AG10803 (cell line): ENCODE results near the gene CLEC2D.
"Not testable (repeated sequence)": the region's sequence is repeated elsewhere in the genome, so short reads cannot be mapped to it uniquely, and the experiment has no call there.

Source experiments
- DNase-seq: peaks from one replicate; pipeline ENCODE4 v3.0.0; 2010; ENCODE audit warnings: low read depth
- H3K4me3 ChIP-seq: 2 replicates; pipeline ENCODE4 v1.5.1; 2011; ENCODE audit warnings: mild to moderate bottlenecking, low read length, control low read depth
- TF ChIP-seq, protein P1 (sequence below): conservative IDR thresholded peaks from 2 replicates; pipeline ENCODE4 v1.5.1; 2011; ENCODE audit warnings: mild to moderate bottlenecking, low read length, control low read depth, inconsistent platforms

Gene CLEC2D

DNA sequence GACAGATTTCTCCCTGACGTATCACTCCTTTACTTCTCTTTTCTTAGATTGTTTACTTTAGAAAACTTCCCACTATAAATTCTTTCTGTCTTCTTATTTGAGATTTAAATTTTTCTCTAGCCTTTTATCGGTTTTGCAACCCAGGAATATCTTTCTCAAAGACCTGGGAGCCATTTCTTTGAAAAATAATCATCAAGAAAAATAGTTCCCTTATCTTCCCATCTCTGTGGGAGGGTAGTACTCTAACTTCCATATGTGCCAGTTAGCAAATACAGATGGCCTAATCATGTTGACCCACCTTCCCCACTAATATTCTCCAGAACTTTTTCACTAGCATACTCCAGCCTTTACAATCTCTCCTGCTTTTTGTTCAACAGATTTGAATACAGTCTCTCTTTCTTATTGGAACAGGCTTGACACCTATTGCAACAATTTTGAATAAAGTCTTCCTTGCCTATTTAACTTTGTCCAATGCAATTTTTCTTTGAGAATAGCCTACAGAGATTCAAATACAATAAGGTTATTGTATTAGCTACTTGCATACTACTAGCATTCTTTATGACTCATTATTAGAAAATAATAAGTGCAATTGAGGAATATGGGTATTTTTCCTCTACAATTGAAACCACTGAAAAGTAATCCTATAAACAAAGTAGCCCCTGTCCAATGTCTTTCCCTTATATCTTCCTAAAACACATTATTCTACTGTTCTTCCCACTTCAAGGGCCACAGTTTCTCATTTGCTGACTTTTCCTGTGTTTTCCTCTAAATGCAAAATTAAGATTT is 34.4 kb upstream of the CLEC2D start:
- DNase-seq: no peak
- H3K4me3 ChIP-seq: no peak overlapping the region
- TF ChIP-seq, protein P1, sequence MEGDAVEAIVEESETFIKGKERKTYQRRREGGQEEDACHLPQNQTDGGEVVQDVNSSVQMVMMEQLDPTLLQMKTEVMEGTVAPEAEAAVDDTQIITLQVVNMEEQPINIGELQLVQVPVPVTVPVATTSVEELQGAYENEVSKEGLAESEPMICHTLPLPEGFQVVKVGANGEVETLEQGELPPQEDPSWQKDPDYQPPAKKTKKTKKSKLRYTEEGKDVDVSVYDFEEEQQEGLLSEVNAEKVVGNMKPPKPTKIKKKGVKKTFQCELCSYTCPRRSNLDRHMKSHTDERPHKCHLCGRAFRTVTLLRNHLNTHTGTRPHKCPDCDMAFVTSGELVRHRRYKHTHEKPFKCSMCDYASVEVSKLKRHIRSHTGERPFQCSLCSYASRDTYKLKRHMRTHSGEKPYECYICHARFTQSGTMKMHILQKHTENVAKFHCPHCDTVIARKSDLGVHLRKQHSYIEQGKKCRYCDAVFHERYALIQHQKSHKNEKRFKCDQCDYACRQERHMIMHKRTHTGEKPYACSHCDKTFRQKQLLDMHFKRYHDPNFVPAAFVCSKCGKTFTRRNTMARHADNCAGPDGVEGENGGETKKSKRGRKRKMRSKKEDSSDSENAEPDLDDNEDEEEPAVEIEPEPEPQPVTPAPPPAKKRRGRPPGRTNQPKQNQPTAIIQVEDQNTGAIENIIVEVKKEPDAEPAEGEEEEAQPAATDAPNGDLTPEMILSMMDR: no peak

DNA sequence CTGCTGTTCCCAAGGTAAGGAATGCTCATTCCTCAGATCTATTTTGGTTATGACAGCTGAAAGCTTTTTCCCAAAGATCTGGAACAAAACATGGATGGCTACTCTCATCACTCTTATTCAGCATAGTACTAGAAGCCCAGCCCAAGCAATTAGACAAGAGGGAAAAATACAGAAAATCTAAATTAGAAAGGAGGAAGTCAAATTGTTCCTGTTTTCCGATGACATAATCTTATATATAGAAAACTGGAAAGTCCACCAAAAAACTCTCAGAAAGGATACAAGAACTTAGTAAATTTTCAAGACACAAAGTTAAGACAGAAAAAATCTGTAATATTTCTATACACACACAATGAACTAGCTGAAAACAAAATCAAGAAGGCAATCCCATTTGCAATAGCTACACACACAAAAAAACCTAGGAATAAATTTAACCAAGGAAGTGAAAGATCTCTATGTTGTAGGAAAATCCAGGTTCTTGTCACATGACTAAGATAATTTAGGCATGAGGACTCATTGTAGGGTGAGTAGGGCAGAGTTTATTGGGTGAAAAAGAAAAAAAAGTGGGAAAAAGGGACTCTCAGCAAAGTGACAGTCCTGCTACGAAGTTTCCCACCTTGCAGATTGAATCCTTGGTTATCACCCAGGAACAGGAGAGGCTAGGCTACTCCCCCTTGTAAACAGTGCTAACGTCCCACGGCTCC is 33.2 kb upstream of the CLEC2D start:
- TF ChIP-seq, protein P1: no peak
- no peak for DNase-seq
- no peak overlapping the region for H3K4me3 ChIP-seq

- DNase-seq: no peak
- no peak overlapping the region for H3K4me3 ChIP-seq
- TF ChIP-seq, protein P1: no peak
These were observed 32.7 kb upstream of the CLEC2D start for GRCh38 chr12:9636851-9637206.

DNA sequence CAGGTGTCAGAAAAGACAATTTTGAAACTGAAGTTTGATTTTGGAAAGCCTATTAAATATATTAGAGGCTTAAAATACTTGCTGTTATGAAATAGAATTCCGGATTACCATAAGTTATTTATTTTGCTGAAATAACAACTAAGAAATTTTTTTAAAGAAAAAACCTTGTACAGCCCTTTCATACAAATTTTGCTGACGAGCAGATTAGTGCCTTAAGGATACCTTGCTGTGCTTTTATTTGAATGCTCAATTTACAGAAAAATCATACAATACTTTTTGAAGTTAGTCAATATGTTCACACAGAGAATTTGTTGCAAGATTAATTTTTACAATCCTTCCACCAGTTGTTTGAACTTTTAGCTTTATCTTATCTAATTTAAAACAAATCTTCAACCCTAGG is 29.5 kb upstream of the CLEC2D start:
- no peak for DNase-seq
- TF ChIP-seq, protein P1: no peak
- no peak overlapping the region for H3K4me3 ChIP-seq

DNA sequence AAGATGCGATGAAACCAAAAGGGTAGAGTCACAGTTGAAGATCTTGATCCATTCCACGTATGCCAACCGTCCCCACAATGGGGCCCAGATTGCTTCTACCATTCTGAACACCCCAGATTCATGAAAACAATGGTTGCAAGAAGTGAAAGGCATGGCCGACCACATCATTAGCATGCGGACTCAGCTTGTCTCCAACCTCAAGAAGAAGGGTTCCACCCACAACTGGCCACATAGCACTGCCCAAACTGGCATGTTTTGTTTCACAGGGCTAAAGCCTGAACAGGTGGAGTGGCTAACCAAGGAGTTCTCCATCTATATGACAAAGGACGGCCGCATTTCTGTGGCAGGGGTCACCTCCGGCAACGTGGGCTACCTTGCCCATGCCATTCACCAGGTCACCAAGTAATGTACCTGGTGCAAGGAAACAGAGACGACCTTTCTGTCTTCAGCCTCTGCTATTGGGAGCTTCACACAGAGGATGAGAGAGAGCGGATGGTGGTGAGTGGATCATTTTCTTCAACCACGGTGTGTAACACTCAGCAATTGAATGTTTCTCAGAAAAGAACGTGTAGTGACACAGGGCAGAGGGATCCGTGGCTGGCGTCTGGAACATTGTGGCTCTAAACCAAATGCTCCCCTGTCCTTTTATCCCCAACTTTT is 26.8 kb upstream of the CLEC2D start:
- TF ChIP-seq, protein P1: no peak

GRCh38 chr12:9643266-9643660 is 26.2 kb upstream of the CLEC2D start:
- H3K4me3 ChIP-seq: no peak overlapping the region
- TF ChIP-seq, protein P1: no peak
- no peak for DNase-seq

More for the DNA sequence above, 26.8 kb upstream of the CLEC2D start:
- no peak overlapping the region for H3K4me3 ChIP-seq
- no peak for DNase-seq

GRCh38 chr12:9644985-9645551 is 24.4 kb upstream of the CLEC2D start:
- DNase-seq: not testable (repeated sequence)

More at GRCh38 chr12:9644985-9645551, 24.4 kb upstream of the CLEC2D start:
- not testable (repeated sequence) for H3K4me3 ChIP-seq
